Stomach (tissue), 9 donors: ENCODE measurements around the gene KLK7. TPM values are rescaled to one million over a fixed set of nuclear protein-coding genes. Genes with fewer than 3 reads are reported as not detected.

Experiments
- DNase-seq, 2 donors: peaks; one replicate each; pipeline versions ENCODE4 v3.0.0 to v3.0.0-alpha.2; 2013 to 2019
- H3K27ac ChIP-seq, 5 donors: fragments of 200-600 bp in 4 of 5; sonication (generic) in 4 of 5; one replicate each; pipeline ENCODE4 v1.5.1; 2013 to 2019; ENCODE audit warnings: mild to moderate bottlenecking in 1 of 5, moderate library complexity in 1 of 5
- H3K27me3 ChIP-seq, 3 donors: fragments of 200-600 bp; sonication (generic); one replicate each; pipeline ENCODE4 v1.5.1; 2017 to 2019; ENCODE audit warnings: mixed run types in 1 of 3
- H3K36me3 ChIP-seq, 4 donors: fragments of 200-600 bp; sonication (generic); 1 replicate in 3 of 4; 2 replicates in 1 of 4; pipeline ENCODE4 v1.5.1; 2016 to 2019
- H3K4me1 ChIP-seq, 4 donors: fragments of 200-600 bp; sonication (generic); one replicate each; pipeline ENCODE4 v1.5.1; 2016 to 2019
- H3K4me3 ChIP-seq, 4 donors: fragments of 200-600 bp; sonication (generic) in 3 of 4; one replicate each; pipeline ENCODE4 v1.5.1; 2016 to 2019; ENCODE audit warnings: mild to moderate bottlenecking in 1 of 4
- H3K9me3 ChIP-seq, 4 donors: fragments of 200-600 bp; sonication (generic); one replicate each; pipeline ENCODE4 v1.5.1; 2016 to 2019
- EP300 ChIP-seq: sonication (generic); formaldehyde crosslinking; IDR thresholded peaks from one replicate; pipeline ENCODE4 v1.6.1; 2017; ENCODE audit warnings: antibody characterized with exemption
- POLR2A ChIP-seq, 4 donors: fragments of 450-650 bp; IDR thresholded peaks; one replicate each; pipeline ENCODE4 v1.6.1; 2016; ENCODE audit warnings: antibody characterized with exemption in 4 of 4, control low read depth in 2 of 4, mild to moderate bottlenecking in 1 of 4, moderate library complexity in 1 of 4
- POLR2AphosphoS5 ChIP-seq, 3 donors: sonication (generic); formaldehyde crosslinking; IDR thresholded peaks; one replicate each; pipeline ENCODE4 v1.6.1; 2016; ENCODE audit warnings: antibody characterized with exemption in 3 of 3
- WGBS, 5 donors: extraction: QIAGEN DNeasy Blood & Tissue Kit in 3 of 5; methylation state at CpG; one replicate each; pipeline versions ENCODE4 v1.1.5 to v1.1.7; 2013 to 2018; 5-methylcytosine and 5-hydroxymethylcytosine counted together
- intact Hi-C: fragments of 100-400 bp; cut with DNase I; formaldehyde crosslinking; loops from one replicate; pipeline ENCODE4 v1.15.1; 2023; ENCODE audit warnings: low total_unique reads
- polyA plus RNA-seq, 3 donors: library from polyadenylated mRNA; stranded (reverse); fragments of 200-250 nt; gene quantifications; one replicate each; pipeline ENCODE4 v1.2.3, GENCODE V29; 2013
- total RNA-seq, 5 donors: library from RNA; depleted of rRNA; stranded (reverse); fragments of >200 nt; gene quantifications; one replicate each; pipeline versions ENCODE4 v1.1.0 to v1.2.3, GENCODE V29; 2014 to 2016
- TF ChIP-seq, protein P1 (sequence below), 7 experiments: fragments of 450-650 bp in 4 of 7; fragments of 200-600 bp in 3 of 7; sonication (generic) in 3 of 7; IDR thresholded peaks; one replicate each; pipeline ENCODE4 v1.5.1; 2016 to 2019; ENCODE audit warnings: antibody characterized with exemption in 7 of 7, control low read depth in 2 of 7, mild to moderate bottlenecking in 1 of 7
- donor health status: healthy with polysubstance abuse.
- donor health status: Bipolar disorder and iron deficiency.
- donor health status: healthy.

Gene KLK7
- total and polyA plus RNA-seq, 8 donors: 7.8 TPM; not detected in 7

DNA sequence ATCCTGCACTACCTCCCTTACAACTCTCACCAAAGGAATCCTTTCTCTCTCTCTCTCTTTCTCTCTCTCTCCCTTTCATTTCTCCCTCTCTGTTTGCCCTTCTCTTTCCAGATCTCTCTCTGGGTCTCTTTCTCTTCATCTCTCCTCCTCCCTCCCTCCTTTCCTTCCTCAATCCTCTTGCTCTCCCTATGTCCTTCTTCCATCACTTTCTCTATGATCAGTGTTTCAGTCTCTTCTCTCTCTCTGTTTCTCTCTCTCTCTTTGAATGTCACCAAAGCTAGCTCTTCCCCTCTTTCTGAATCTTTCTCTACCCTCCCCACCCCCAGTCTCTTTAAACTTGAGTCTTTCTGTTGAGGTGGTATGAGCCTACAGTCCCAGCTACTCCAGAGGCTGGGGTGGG lies 52.7 kb downstream of the KLK7 start:
- DNase-seq: no peak
- intact Hi-C loops: no loop called here
- no peak overlapping the region for H3K4me3 ChIP-seq
- H3K9me3 ChIP-seq: no peaks in the 10 kb centered on the region
- H3K27ac ChIP-seq: no peak overlapping the region
- TF ChIP-seq, protein P1, sequence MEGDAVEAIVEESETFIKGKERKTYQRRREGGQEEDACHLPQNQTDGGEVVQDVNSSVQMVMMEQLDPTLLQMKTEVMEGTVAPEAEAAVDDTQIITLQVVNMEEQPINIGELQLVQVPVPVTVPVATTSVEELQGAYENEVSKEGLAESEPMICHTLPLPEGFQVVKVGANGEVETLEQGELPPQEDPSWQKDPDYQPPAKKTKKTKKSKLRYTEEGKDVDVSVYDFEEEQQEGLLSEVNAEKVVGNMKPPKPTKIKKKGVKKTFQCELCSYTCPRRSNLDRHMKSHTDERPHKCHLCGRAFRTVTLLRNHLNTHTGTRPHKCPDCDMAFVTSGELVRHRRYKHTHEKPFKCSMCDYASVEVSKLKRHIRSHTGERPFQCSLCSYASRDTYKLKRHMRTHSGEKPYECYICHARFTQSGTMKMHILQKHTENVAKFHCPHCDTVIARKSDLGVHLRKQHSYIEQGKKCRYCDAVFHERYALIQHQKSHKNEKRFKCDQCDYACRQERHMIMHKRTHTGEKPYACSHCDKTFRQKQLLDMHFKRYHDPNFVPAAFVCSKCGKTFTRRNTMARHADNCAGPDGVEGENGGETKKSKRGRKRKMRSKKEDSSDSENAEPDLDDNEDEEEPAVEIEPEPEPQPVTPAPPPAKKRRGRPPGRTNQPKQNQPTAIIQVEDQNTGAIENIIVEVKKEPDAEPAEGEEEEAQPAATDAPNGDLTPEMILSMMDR (IDR thresholded peaks at IDR 0.05): no peak
- no peak for TF ChIP-seq POLR2AphosphoS5 (IDR thresholded peaks at IDR 0.05)
- TF ChIP-seq EP300: no peak
- TF ChIP-seq POLR2A (IDR thresholded peaks at IDR 0.05): no peak
- peaks cover 0 to 76% (median 10%) of the 10 kb centered on the region in 3 donors for H3K27me3 ChIP-seq
- H3K36me3 ChIP-seq: no peaks in the 10 kb centered on the region
- no peaks in the 10 kb centered on the region for H3K4me1 ChIP-seq

- no peaks in the 10 kb centered on the region for H3K36me3 ChIP-seq
- H3K4me1 ChIP-seq: no peaks in the 10 kb centered on the region
- DNase-seq: no peak
- no peaks in the 10 kb centered on the region for H3K9me3 ChIP-seq
- H3K27me3 ChIP-seq: peaks cover 0 to 68% (median 10%) of the 10 kb centered on the region in 3 donors
- H3K4me3 ChIP-seq: no peak overlapping the region
- 67 to 70% (median 67%) methylated on average over 5 of the region's 5 CpGs for WGBS, 5 donors
- H3K27ac ChIP-seq: no peak overlapping the region
- intact Hi-C loops: no loop called here
- no peak for TF ChIP-seq POLR2A (IDR thresholded peaks at IDR 0.05)
- TF ChIP-seq POLR2AphosphoS5 (IDR thresholded peaks at IDR 0.05): no peak
- TF ChIP-seq, protein P1 (IDR thresholded peaks at IDR 0.05): no peak
- no peak for TF ChIP-seq EP300
Measured at GRCh38 chr19:50928831-50929230, 54.9 kb downstream of the KLK7 start.

Other genes with a start within 250 kb of the KLK7 start
- not detected for gene GPR32, start 213.5 kb downstream of the KLK7 start, total RNA-seq
- not detected for gene GPR32, start 213.5 kb downstream of the KLK7 start, polyA plus RNA-seq
- gene ACP4, start 193.5 kb downstream of the KLK7 start, total RNA-seq: not detected
- not detected for gene ACP4, start 193.5 kb downstream of the KLK7 start, polyA plus RNA-seq
- gene KLK1, start 160.1 kb downstream of the KLK7 start, total RNA-seq: 10 to 100 TPM in 1 of 5 donors, 1 to 10 TPM in 1, not detected in 3; 4.1 to 55.0 TPM
- gene KLK1, start 160.1 kb downstream of the KLK7 start, polyA plus RNA-seq: 10 to 100 TPM in 1 of 3 donors, 1 to 10 TPM in 2; 6.0 to 12.8 (median 6.9) TPM
- gene KLK15, start 150.3 kb downstream of the KLK7 start, total RNA-seq: not detected
- gene KLK15, start 150.3 kb downstream of the KLK7 start, polyA plus RNA-seq: not detected
- 100 to 1,000 TPM in 1 of 5 donors, 10 to 100 TPM in 1, not detected in 3; 46.9 to 134 TPM for gene KLK3, start 129.0 kb downstream of the KLK7 start, total RNA-seq
- gene KLK3, start 129.0 kb downstream of the KLK7 start, polyA plus RNA-seq: not detected
- 10 to 100 TPM in 1 of 5 donors, not detected in 4; 94.6 TPM for gene KLK2, start 110.5 kb downstream of the KLK7 start, total RNA-seq
- not detected for gene KLK2, start 110.5 kb downstream of the KLK7 start, polyA plus RNA-seq
- not detected for gene KLK4, start 72.5 kb downstream of the KLK7 start, total RNA-seq
- not detected for gene KLK4, start 72.5 kb downstream of the KLK7 start, polyA plus RNA-seq
- not detected for gene KLK5, start 30.9 kb downstream of the KLK7 start, total RNA-seq
- gene KLK5, start 30.9 kb downstream of the KLK7 start, polyA plus RNA-seq: 10 to 100 TPM in 1 of 3 donors, not detected in 2; 10.4 TPM
- not detected for gene KLK6, start 14.3 kb downstream of the KLK7 start, total RNA-seq
- 1 to 10 TPM in 1 of 3 donors, not detected in 2; 4.5 TPM for gene KLK6, start 14.3 kb downstream of the KLK7 start, polyA plus RNA-seq
- gene KLK8, start 17.7 kb upstream of the KLK7 start, total RNA-seq: not detected
- 100 to 1,000 TPM in 1 of 3 donors, not detected in 2; 116 TPM for gene KLK8, start 17.7 kb upstream of the KLK7 start, polyA plus RNA-seq
- 1 to 10 TPM in 1 of 5 donors, not detected in 4; 1.3 TPM for gene KLK10, start 35.8 kb upstream of the KLK7 start, total RNA-seq
- gene KLK10, start 35.8 kb upstream of the KLK7 start, polyA plus RNA-seq: 10 to 100 TPM in 1 of 3 donors, 1 to 10 TPM in 2; 2.1 to 62.7 (median 3.8) TPM
- gene KLK11, start 42.7 kb upstream of the KLK7 start, total RNA-seq: 100 to 1,000 TPM in 1 of 5 donors, 10 to 100 TPM in 2, 1 to 10 TPM in 1, not detected in 1; 1.8 to 128 (median 26.0) TPM
- 100 to 1,000 TPM in 1 of 3 donors, 10 to 100 TPM in 2; 34.1 to 152 (median 71.8) TPM for gene KLK11, start 42.7 kb upstream of the KLK7 start, polyA plus RNA-seq
- not detected for gene KLK12, start 51.1 kb upstream of the KLK7 start, total RNA-seq
- gene KLK12, start 51.1 kb upstream of the KLK7 start, polyA plus RNA-seq: 10 to 100 TPM in 1 of 3 donors, 1 to 10 TPM in 1, not detected in 1; 2.0 to 26.5 TPM
- 1 to 10 TPM in 1 of 5 donors, not detected in 4; 10.0 TPM for gene KLK13, start 81.2 kb upstream of the KLK7 start, total RNA-seq
- 10 to 100 TPM in 1 of 3 donors, 1 to 10 TPM in 2; 3.2 to 82.1 (median 9.5) TPM for gene KLK13, start 81.2 kb upstream of the KLK7 start, polyA plus RNA-seq
- gene KLK14, start 99.0 kb upstream of the KLK7 start, total RNA-seq: not detected
- gene KLK14, start 99.0 kb upstream of the KLK7 start, polyA plus RNA-seq: under 1 TPM in 2 of 3 donors, not detected in 1; 0.31 to 0.35 TPM
- gene CTU1, start 124.5 kb upstream of the KLK7 start, total RNA-seq: 10 to 100 TPM in 2 of 5 donors, 1 to 10 TPM in 2, under 1 TPM in 1; 0.58 to 47.3 (median 7.4) TPM
- gene CTU1, start 124.5 kb upstream of the KLK7 start, polyA plus RNA-seq: 1 to 10 TPM; 2.4 to 5.3 (median 2.8) TPM
- 10 to 100 TPM in 1 of 5 donors, 1 to 10 TPM in 3, not detected in 1; 1.1 to 13.9 (median 1.9) TPM for gene SIGLEC9, start 141.0 kb upstream of the KLK7 start, total RNA-seq
- 1 to 10 TPM in 1 of 3 donors, under 1 TPM in 2; 0.61 to 3.6 (median 0.80) TPM for gene SIGLEC9, start 141.0 kb upstream of the KLK7 start, polyA plus RNA-seq
- gene SIGLEC7, start 158.4 kb upstream of the KLK7 start, total RNA-seq: 1 to 10 TPM in 1 of 5 donors, under 1 TPM in 1, not detected in 3; 0.18 to 1.3 TPM
- 1 to 10 TPM in 1 of 3 donors, under 1 TPM in 1, not detected in 1; 0.50 to 1.8 TPM for gene SIGLEC7, start 158.4 kb upstream of the KLK7 start, polyA plus RNA-seq
- 1 to 10 TPM in 2 of 5 donors, not detected in 3; 3.7 to 4.8 TPM for gene CD33, start 241.2 kb upstream of the KLK7 start, total RNA-seq
- 1 to 10 TPM; 1.7 to 3.0 (median 1.7) TPM for gene CD33, start 241.2 kb upstream of the KLK7 start, polyA plus RNA-seq